ENCODE results near the gene ARL14EPL. TPM values are rescaled to one million over a fixed set of nuclear protein-coding genes. Genes with fewer than 3 reads are reported as not detected.

Gene ARL14EPL
- total RNA-seq, 1 donor from 2014 or later, result not detected

DNA sequence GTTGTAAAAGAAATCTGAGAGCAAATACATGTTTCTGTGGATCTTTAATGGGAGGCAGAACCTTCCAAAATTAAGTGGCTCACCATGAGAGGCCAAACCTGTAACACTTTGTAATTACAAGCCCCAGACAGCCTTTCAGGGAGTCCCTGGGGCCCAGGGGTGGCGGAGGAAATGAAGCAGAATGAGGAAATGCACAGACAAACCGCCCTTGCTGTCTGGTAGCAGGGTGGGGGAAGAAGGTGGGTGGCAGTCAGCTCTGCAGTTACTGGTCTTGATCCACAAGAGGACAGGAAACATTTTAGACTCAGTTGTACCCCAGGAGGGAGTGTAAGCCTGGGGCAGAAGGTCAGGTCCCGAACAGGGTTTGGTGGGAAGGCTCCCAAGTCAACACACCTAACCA is 6.5 kb downstream of the ARL14EPL start:
- Histone ChIP-seq H3K79me2 (ENCODE audit: insufficient read depth, low read length) (no peaks in the 10 kb centered on the region), H2AFZ (ENCODE audit: low read depth, low read length) (no peak overlapping the region), H3K4me1 (ENCODE audit: insufficient read depth, low read length) (no peaks in the 10 kb centered on the region), H4K20me1 (ENCODE audit: insufficient read depth, low read length) (no peaks in the 10 kb centered on the region), H3K9ac (ENCODE audit: low read length) (no peak overlapping the region), H3K4me3 (ENCODE audit: insufficient read depth, low read depth, low read length) (no peak overlapping the region), H3K4me2 (ENCODE audit: low read length) (no peak overlapping the region), H3K9me3 (ENCODE audit: insufficient read depth, low read depth, low read length) (no peaks in the 10 kb centered on the region), H3K36me3 (ENCODE audit: insufficient read depth, low read length) (no peaks in the 10 kb centered on the region), H3K27ac (ENCODE audit: low read depth, low read length) (no peak overlapping the region), H3K27me3 (ENCODE audit: insufficient read depth, low read length) (no peaks in the 10 kb centered on the region)
- Mint-ChIP-seq H3K27me3 (ENCODE audit: low read depth, unreplicated experiment) (peaks cover 2% of the 10 kb centered on the region), H3K4me1 (ENCODE audit: low read depth, unreplicated experiment) (peaks cover 3% of the 10 kb centered on the region), H3K36me3 (ENCODE audit: low read depth, unreplicated experiment) (no peaks in the 10 kb centered on the region), H3K9me3 (ENCODE audit: unreplicated experiment) (peaks cover 2% of the 10 kb centered on the region), H3K4me3 (ENCODE audit: unreplicated experiment) (no peak overlapping the region), H3K27ac (ENCODE audit: unreplicated experiment) (no peak overlapping the region)
- TF ChIP-seq, protein P1, sequence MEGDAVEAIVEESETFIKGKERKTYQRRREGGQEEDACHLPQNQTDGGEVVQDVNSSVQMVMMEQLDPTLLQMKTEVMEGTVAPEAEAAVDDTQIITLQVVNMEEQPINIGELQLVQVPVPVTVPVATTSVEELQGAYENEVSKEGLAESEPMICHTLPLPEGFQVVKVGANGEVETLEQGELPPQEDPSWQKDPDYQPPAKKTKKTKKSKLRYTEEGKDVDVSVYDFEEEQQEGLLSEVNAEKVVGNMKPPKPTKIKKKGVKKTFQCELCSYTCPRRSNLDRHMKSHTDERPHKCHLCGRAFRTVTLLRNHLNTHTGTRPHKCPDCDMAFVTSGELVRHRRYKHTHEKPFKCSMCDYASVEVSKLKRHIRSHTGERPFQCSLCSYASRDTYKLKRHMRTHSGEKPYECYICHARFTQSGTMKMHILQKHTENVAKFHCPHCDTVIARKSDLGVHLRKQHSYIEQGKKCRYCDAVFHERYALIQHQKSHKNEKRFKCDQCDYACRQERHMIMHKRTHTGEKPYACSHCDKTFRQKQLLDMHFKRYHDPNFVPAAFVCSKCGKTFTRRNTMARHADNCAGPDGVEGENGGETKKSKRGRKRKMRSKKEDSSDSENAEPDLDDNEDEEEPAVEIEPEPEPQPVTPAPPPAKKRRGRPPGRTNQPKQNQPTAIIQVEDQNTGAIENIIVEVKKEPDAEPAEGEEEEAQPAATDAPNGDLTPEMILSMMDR (IDR thresholded peaks at IDR 0.05; ENCODE audit: insufficient read depth, low read depth, low read length), result no peak
- TF ChIP-seq EZH2 (IDR thresholded peaks at IDR 0.05; ENCODE audit: insufficient read depth, low read length), result no peak
- DNase-seq (ENCODE audit: low read depth), result no peak
- no peak for FAIRE-seq

DNA sequence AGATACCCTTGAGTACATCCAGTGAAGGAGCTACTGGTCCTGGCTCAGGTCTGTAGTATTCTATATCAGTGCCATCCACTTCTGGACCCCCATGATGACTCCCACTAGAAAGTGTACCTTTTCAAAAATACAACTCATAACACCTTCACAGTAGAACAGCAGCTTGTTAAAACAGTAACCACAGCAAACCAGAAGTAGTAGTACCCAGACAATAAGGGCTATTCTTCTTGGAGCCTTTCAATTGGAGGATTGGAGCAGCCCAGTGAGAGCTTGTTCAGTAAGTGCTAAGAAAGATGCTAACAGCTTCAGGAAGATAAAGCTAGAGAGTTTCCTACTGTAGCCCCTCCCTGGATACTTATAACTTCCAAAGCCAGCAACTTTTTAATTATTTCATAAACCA is 10.1 kb downstream of the ARL14EPL start:
- Histone ChIP-seq H3K36me3 (ENCODE audit: insufficient read depth, low read length) (no peaks in the 10 kb centered on the region), H3K27me3 (ENCODE audit: insufficient read depth, low read length) (no peaks in the 10 kb centered on the region), H3K4me2 (ENCODE audit: low read length) (no peak overlapping the region), H3K9me3 (ENCODE audit: insufficient read depth, low read depth, low read length) (no peaks in the 10 kb centered on the region), H3K79me2 (ENCODE audit: insufficient read depth, low read length) (no peaks in the 10 kb centered on the region), H3K9ac (ENCODE audit: low read length) (no peak overlapping the region), H3K4me1 (ENCODE audit: insufficient read depth, low read length) (no peaks in the 10 kb centered on the region), H3K27ac (ENCODE audit: low read depth, low read length) (no peak overlapping the region), H3K4me3 (ENCODE audit: insufficient read depth, low read depth, low read length) (no peak overlapping the region), H4K20me1 (ENCODE audit: insufficient read depth, low read length) (no peaks in the 10 kb centered on the region), H2AFZ (ENCODE audit: low read depth, low read length) (no peak overlapping the region)
- no peak for FAIRE-seq
- no peaks in the 10 kb centered on the region for H3K36me3 Mint-ChIP-seq (ENCODE audit: low read depth, unreplicated experiment)
- TF ChIP-seq, protein P1 (IDR thresholded peaks at IDR 0.05; ENCODE audit: insufficient read depth, low read depth, low read length), result no peak
- no peak for TF ChIP-seq EZH2 (IDR thresholded peaks at IDR 0.05; ENCODE audit: insufficient read depth, low read length)
- no peak overlapping the region for H3K4me3 Mint-ChIP-seq (ENCODE audit: unreplicated experiment)
- H3K4me1 Mint-ChIP-seq (ENCODE audit: low read depth, unreplicated experiment), result peaks cover 13% of the 10 kb centered on the region
- no peaks in the 10 kb centered on the region for H3K27me3 Mint-ChIP-seq (ENCODE audit: low read depth, unreplicated experiment)
- no peak for DNase-seq (ENCODE audit: low read depth)
- H3K9me3 Mint-ChIP-seq (ENCODE audit: unreplicated experiment), result no peaks in the 10 kb centered on the region
- no peak overlapping the region for H3K27ac Mint-ChIP-seq (ENCODE audit: unreplicated experiment)

DNA sequence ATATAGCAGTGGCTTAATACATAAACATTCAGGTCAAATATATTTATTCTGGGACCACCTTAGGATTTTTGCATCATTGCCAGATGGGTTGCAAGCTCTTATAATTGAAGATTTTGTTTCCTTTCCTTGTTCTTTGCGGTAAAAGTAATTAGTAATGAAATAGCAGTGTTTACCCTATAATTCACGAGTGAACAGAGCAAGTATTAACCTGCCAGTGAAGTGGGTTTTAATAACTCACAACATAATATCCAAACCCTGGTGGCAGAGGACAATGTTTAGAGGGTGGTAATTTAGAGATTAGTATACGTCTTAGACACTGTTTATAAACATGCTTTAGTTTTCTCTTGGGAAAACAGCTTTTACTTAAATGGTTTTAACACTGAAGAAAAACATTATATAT is 11.8 kb downstream of the ARL14EPL start:
- Mint-ChIP-seq H3K36me3 (ENCODE audit: low read depth, unreplicated experiment) (no peaks in the 10 kb centered on the region), H3K4me3 (ENCODE audit: unreplicated experiment) (no peak overlapping the region), H3K4me1 (ENCODE audit: low read depth, unreplicated experiment) (peaks cover 13% of the 10 kb centered on the region), H3K9me3 (ENCODE audit: unreplicated experiment) (no peaks in the 10 kb centered on the region), H3K27me3 (ENCODE audit: low read depth, unreplicated experiment) (no peaks in the 10 kb centered on the region), H3K27ac (ENCODE audit: unreplicated experiment) (no peak overlapping the region)
- Histone ChIP-seq H3K4me3 (ENCODE audit: insufficient read depth, low read depth, low read length) (no peak overlapping the region), H3K36me3 (ENCODE audit: insufficient read depth, low read length) (no peaks in the 10 kb centered on the region), H3K4me2 (ENCODE audit: low read length) (no peak overlapping the region), H2AFZ (ENCODE audit: low read depth, low read length) (no peak overlapping the region), H3K9me3 (ENCODE audit: insufficient read depth, low read depth, low read length) (no peaks in the 10 kb centered on the region), H3K9ac (ENCODE audit: low read length) (no peak overlapping the region), H3K27ac (ENCODE audit: low read depth, low read length) (no peak overlapping the region), H3K27me3 (ENCODE audit: insufficient read depth, low read length) (no peaks in the 10 kb centered on the region), H3K4me1 (ENCODE audit: insufficient read depth, low read length) (no peaks in the 10 kb centered on the region), H3K79me2 (ENCODE audit: insufficient read depth, low read length) (no peaks in the 10 kb centered on the region), H4K20me1 (ENCODE audit: insufficient read depth, low read length) (no peaks in the 10 kb centered on the region)
- TF ChIP-seq, protein P1 (IDR thresholded peaks at IDR 0.05; ENCODE audit: insufficient read depth, low read depth, low read length), result no peak
- no peak for TF ChIP-seq EZH2 (IDR thresholded peaks at IDR 0.05; ENCODE audit: insufficient read depth, low read length)
- DNase-seq (ENCODE audit: low read depth) (no peak), FAIRE-seq (no peak)
